MV-4-11 (cell line): Measurements from ENCODE around the gene TXNDC17.
A peak's percentile ranks its signal among the peaks of the same experiment; 100 is the strongest.
"Not testable (repeated sequence)": the region's sequence is repeated elsewhere in the genome, so short reads cannot be mapped to it uniquely, and the experiment has no call there.

ENCODE experiments used
- DNase-seq: peaks from one replicate; lab custom pipeline; 2025; lab: John Stamatoyannopoulos, UW

Gene TXNDC17

GRCh38 chr17:6637458-6637840 lies 3.4 kb upstream of the TXNDC17 start:
- DNase-seq, result no peak

GRCh38 chr17:6638046-6638908 lies 2.6 kb upstream of the TXNDC17 start:
- peak; percentile 41 for DNase-seq

GRCh38 chr17:6639014-6639585 lies 1.8 kb upstream of the TXNDC17 start:
- DNase-seq, result no peak

- DNase-seq, result no peak
Observed at GRCh38 chr17:6639586-6640535, 999 bp upstream of the TXNDC17 start.

- no peak for DNase-seq
Observed at GRCh38 chr17:6641247-6641863, 495 bp downstream of the TXNDC17 start.

- peak; percentile 2 for DNase-seq
Observed at GRCh38 chr17:6642592-6642991, 1.7 kb downstream of the TXNDC17 start.

GRCh38 chr17:6643451-6644125 lies 2.7 kb downstream of the TXNDC17 start:
- no peak for DNase-seq

- DNase-seq, result peak; percentile 20
Observed at GRCh38 chr17:6648181-6648580, 7.3 kb downstream of the TXNDC17 start.

- peak; percentile 94 for DNase-seq
Observed at GRCh38 chr17:6651354-6651918, 10.6 kb downstream of the TXNDC17 start, which contains the start of the genes C17orf100 and MED31. Gene C17orf100, plus strand, starts transcription at chr17:6651762. Its CDS starts 152 bp downstream, at chr17:6651914. Gene MED31, minus strand, starts transcription at chr17:6651605. Its CDS starts 77 bp downstream, at chr17:6651528.

- DNase-seq, result peak; percentile 29
Observed at GRCh38 chr17:6651919-6652452, 11.1 kb downstream of the TXNDC17 start.

GRCh38 chr17:6654841-6655731 lies 14.2 kb downstream of the TXNDC17 start:
- no peak for DNase-seq

- DNase-seq, result not testable (repeated sequence)
Observed at GRCh38 chr17:6655732-6656361, 15.0 kb downstream of the TXNDC17 start.

- DNase-seq, result not testable (repeated sequence)
Observed at GRCh38 chr17:6656797-6657632, 16.2 kb downstream of the TXNDC17 start.

- DNase-seq, result no peak
Observed at GRCh38 chr17:6657633-6658287, 16.9 kb downstream of the TXNDC17 start.

- DNase-seq, result not testable (repeated sequence)
Observed at GRCh38 chr17:6658411-6658810, 17.6 kb downstream of the TXNDC17 start.

- peak; percentile 45 for DNase-seq
Observed at GRCh38 chr17:6660101-6660500, 19.2 kb downstream of the TXNDC17 start.

- peak; percentile 93 for DNase-seq
Observed at GRCh38 chr17:6660805-6661463, 20.1 kb downstream of the TXNDC17 start.
